H1 (cell line): ENCODE data around the gene CACNA1C. TPM values are rescaled to one million over a fixed set of nuclear protein-coding genes. Genes with fewer than 3 reads are reported as not detected.

Experiments
- CTCF ChIA-PET: fragments of 300-600 bp; sonication (Branson Sonifier 250); formaldehyde crosslinking; loops from one replicate; lab custom pipeline; 2021; ENCODE audit not compliant: partially characterized antibody; lab: Charles Lee
- POLR2A ChIA-PET: fragments of 300-600 bp; sonication (Branson Sonifier 250); formaldehyde crosslinking; loops from one replicate; lab custom pipeline; 2021; ENCODE audit warnings: inconsistent platforms; ENCODE audit not compliant: partially characterized antibody; lab: Charles Lee
- DNase-seq, 2 experiments: peaks; one replicate each; pipeline versions ENCODE4 v3.0.0 to v3.0.0-alpha.2; 2010 to 2022; ENCODE audit warnings: low spot score in 2 of 2, low read depth in 1 of 2, mixed read lengths in 1 of 2
- FAIRE-seq: peaks from 2 replicates; lab custom pipeline; 2011; peaks lifted over from hg19 to GRCh38; lab: Jason Lieb, UNC
- H2AFZ ChIP-seq: 2 replicates; pipeline ENCODE4 v1.8.1; 2012; ENCODE audit warnings: low read length, inconsistent platforms
- H2AK5ac ChIP-seq: 2 replicates; pipeline ENCODE4 v1.6.1; 2013; ENCODE audit warnings: low read depth, low read length
- H2BK120ac ChIP-seq: replicated peaks from 2 replicates; pipeline ENCODE3; 2013; ENCODE audit warnings: low read depth, low read length, inconsistent platforms
- H2BK12ac ChIP-seq: 2 replicates; pipeline ENCODE4 v1.6.1; 2013; ENCODE audit warnings: low read depth, low read length
- H2BK15ac ChIP-seq: 2 replicates; pipeline ENCODE4 v1.6.1; 2013; ENCODE audit warnings: low read length
- H2BK20ac ChIP-seq: 2 replicates; pipeline ENCODE4 v1.6.1; 2013; ENCODE audit warnings: low read length
- H2BK5ac ChIP-seq: 2 replicates; pipeline ENCODE4 v1.6.1; 2013; ENCODE audit warnings: low read depth, low read length
- H3K14ac ChIP-seq: 2 replicates; pipeline ENCODE4 v1.6.1; 2013; ENCODE audit warnings: inconsistent platforms; ENCODE audit not compliant: insufficient read length
- H3K18ac ChIP-seq: 2 replicates; pipeline ENCODE4 v1.6.1; 2013; ENCODE audit warnings: low read length; ENCODE audit errors: extremely low read depth
- H3K23ac ChIP-seq: 2 replicates; pipeline ENCODE4 v1.6.1; 2013; ENCODE audit warnings: inconsistent platforms; ENCODE audit not compliant: insufficient read length
- H3K23me2 ChIP-seq: 2 replicates; pipeline ENCODE4 v1.6.1; 2013; ENCODE audit warnings: low read depth, low read length
- H3K27ac ChIP-seq: 2 replicates; pipeline ENCODE4 v1.6.1; 2011; ENCODE audit warnings: low read depth, low read length, inconsistent platforms
- H3K27me3 ChIP-seq, 4 experiments: replicated peaks in 1 of 4; 1 replicate in 1 of 4; 2 replicates in 3 of 4; pipeline versions ENCODE4 v1.6.1 to v1.8.1; 2011 to 2013; ENCODE audit warnings: low read length in 3 of 4, mild to moderate bottlenecking in 3 of 4, inconsistent platforms in 2 of 4, mixed read lengths in 2 of 4, moderate library complexity in 1 of 4; ENCODE audit not compliant: control insufficient read depth in 3 of 4, insufficient read depth in 3 of 4; ENCODE audit errors: extremely low read depth in 1 of 4
- H3K36me3 ChIP-seq, 4 experiments: 2 replicates each; pipeline versions ENCODE4 v1.6.1 to v1.8.1; 2011 to 2013; ENCODE audit warnings: mild to moderate bottlenecking in 4 of 4, low read length in 3 of 4, moderate library complexity in 2 of 4, control low read depth in 1 of 4, inconsistent platforms in 1 of 4; ENCODE audit not compliant: insufficient read depth in 4 of 4, control insufficient read depth in 2 of 4
- H3K4ac ChIP-seq: replicated peaks from 2 replicates; pipeline ENCODE3; 2013; ENCODE audit warnings: low read length, low read depth, mixed read lengths, inconsistent platforms; ENCODE audit not compliant: insufficient read length
- H3K4me1 ChIP-seq, 4 experiments: replicated peaks in 1 of 4; 1 replicate in 1 of 4; 2 replicates in 3 of 4; pipeline versions ENCODE4 v1.6.1 to v1.8.1; 2011 to 2013; ENCODE audit warnings: low read length in 3 of 4, inconsistent platforms in 2 of 4, mixed read lengths in 1 of 4; ENCODE audit not compliant: insufficient read depth in 4 of 4, control insufficient read depth in 3 of 4
- H3K4me2 ChIP-seq, 2 experiments: 2 replicates each; pipeline versions ENCODE4 v1.6.1 to v1.8.1; 2011 to 2013; ENCODE audit warnings: low read depth in 2 of 2, low read length in 2 of 2, control low read depth in 1 of 2, inconsistent platforms in 1 of 2, mild to moderate bottlenecking in 1 of 2; ENCODE audit not compliant: insufficient read depth in 1 of 2
- H3K4me3 ChIP-seq, 4 experiments: fragments of 200-600, 300-600 bp in 1 of 4; sonication (generic), shearing (Covaris generic), sonication (Bioruptor Twin) in 1 of 4; 2 replicates each; pipeline versions ENCODE4 v1.5.1 to v1.8.1; 2011 to 2016; ENCODE audit warnings: low read length in 4 of 4, low read depth in 3 of 4, control low read depth in 2 of 4, inconsistent platforms in 2 of 4, mild to moderate bottlenecking in 2 of 4, mixed read lengths in 1 of 4, moderate library complexity in 1 of 4; ENCODE audit not compliant: insufficient read depth in 2 of 4; ENCODE audit errors: extremely low read depth in 1 of 4
- H3K56ac ChIP-seq: replicated peaks from 2 replicates; pipeline ENCODE3; 2013; ENCODE audit warnings: low read depth, mild to moderate bottlenecking, mixed read lengths, low read length, inconsistent platforms; ENCODE audit not compliant: insufficient read length
- H3K79me1 ChIP-seq: 2 replicates; pipeline ENCODE4 v1.6.1; 2013; ENCODE audit warnings: low read depth, low read length, control low read depth
- H3K79me2 ChIP-seq, 2 experiments: 2 replicates each; pipeline versions ENCODE4 v1.6.1 to v1.8.1; 2012 to 2013; ENCODE audit warnings: low read length in 2 of 2, mild to moderate bottlenecking in 2 of 2, inconsistent platforms in 1 of 2; ENCODE audit not compliant: insufficient read depth in 2 of 2, control insufficient read depth in 1 of 2
- H3K9ac ChIP-seq, 4 experiments: replicated peaks in 1 of 4; 1 replicate in 1 of 4; 2 replicates in 3 of 4; pipeline versions ENCODE4 v1.6.1 to v1.8.1; 2011 to 2013; ENCODE audit warnings: low read depth in 3 of 4, low read length in 3 of 4, control low read depth in 2 of 4, mild to moderate bottlenecking in 2 of 4, moderate library complexity in 2 of 4, inconsistent platforms in 1 of 4; ENCODE audit errors: extremely low read depth in 1 of 4
- H3K9me3 ChIP-seq, 2 experiments: 2 replicates each; pipeline versions ENCODE4 v1.6.1 to v1.8.1; 2012 to 2013; ENCODE audit warnings: mild to moderate bottlenecking in 2 of 2, moderate library complexity in 2 of 2, control low read depth in 1 of 2, inconsistent platforms in 1 of 2, low read depth in 1 of 2, low read length in 1 of 2, mixed read lengths in 1 of 2; ENCODE audit not compliant: insufficient read depth in 2 of 2
- H4K20me1 ChIP-seq, 2 experiments: replicated peaks in 1 of 2; 2 replicates each; pipeline versions ENCODE3 to v1.8.1; 2011 to 2013; ENCODE audit warnings: inconsistent platforms in 2 of 2, low read length in 2 of 2, mild to moderate bottlenecking in 1 of 2; ENCODE audit not compliant: insufficient read depth in 2 of 2, control insufficient read depth in 1 of 2
- H4K5ac ChIP-seq: 2 replicates; pipeline ENCODE4 v1.6.1; 2013; ENCODE audit warnings: low read length, low read depth, mixed read lengths, inconsistent platforms; ENCODE audit not compliant: insufficient read length
- H4K8ac ChIP-seq: 2 replicates; pipeline ENCODE4 v1.8.0; 2013; ENCODE audit warnings: mild to moderate bottlenecking, moderate library complexity, low read length, inconsistent platforms; ENCODE audit not compliant: insufficient read depth; ENCODE audit errors: extremely low read depth
- H4K91ac ChIP-seq: replicated peaks from 2 replicates; pipeline ENCODE3; 2013; ENCODE audit warnings: low read length, mixed read lengths, inconsistent platforms; ENCODE audit not compliant: insufficient read length
- BACH1 ChIP-seq: IDR thresholded peaks from 2 replicates; pipeline ENCODE4 v1.6.1; 2012; ENCODE audit warnings: low read length, improper control_type of control experiment
- CBX8 ChIP-seq: fragments of 300-800, 300-1000 bp; sonication (generic); IDR thresholded peaks from 2 replicates; pipeline ENCODE4 v1.7.1; 2016; ENCODE audit warnings: low read depth, low read length, borderline replicate concordance
- CREB1 ChIP-seq: IDR thresholded peaks from 2 replicates; pipeline ENCODE4 v1.6.1; 2012; ENCODE audit warnings: inconsistent platforms
- EP300 ChIP-seq, 2 experiments: IDR thresholded peaks; 1 replicate in 1 of 2; 2 replicates in 1 of 2; pipeline ENCODE4 v1.6.1; 2011 to 2012; ENCODE audit warnings: low read depth in 2 of 2, low read length in 2 of 2, mild to moderate bottlenecking in 2 of 2, borderline replicate concordance in 1 of 2, inconsistent platforms in 1 of 2, moderate library complexity in 1 of 2
- KDM4A ChIP-seq: IDR thresholded peaks from one replicate; pipeline ENCODE4 v1.7.1; 2012; ENCODE audit warnings: low read depth, mild to moderate bottlenecking, moderate library complexity, low read length, inconsistent platforms; ENCODE audit not compliant: severe bottlenecking
- NRF1 ChIP-seq: IDR thresholded peaks from 2 replicates; pipeline ENCODE4 v1.6.1; 2011; ENCODE audit warnings: mild to moderate bottlenecking, low read depth, low read length, improper control_type of control experiment
- RBBP5 ChIP-seq: IDR thresholded peaks from 2 replicates; pipeline ENCODE4 v1.7.1; 2012; ENCODE audit warnings: low read depth, mild to moderate bottlenecking, inconsistent platforms, low read length, moderate library complexity, borderline replicate concordance
- SIN3A ChIP-seq, 2 experiments: IDR thresholded peaks in 1 of 2; conservative IDR thresholded peaks in 1 of 2; 2 replicates each; pipeline ENCODE4 v1.6.1; 2011 to 2012; ENCODE audit warnings: low read length in 2 of 2, improper control_type of control experiment in 1 of 2, low read depth in 1 of 2, mild to moderate bottlenecking in 1 of 2
- SUZ12 ChIP-seq: fragments of 200-600 bp; sonication (generic); IDR thresholded peaks from 2 replicates; pipeline ENCODE4 v1.6.1; 2012; ENCODE audit warnings: mild to moderate bottlenecking, inconsistent platforms, low read length, moderate library complexity, mixed read lengths
- TEAD4 ChIP-seq: IDR thresholded peaks from 2 replicates; pipeline ENCODE4 v1.6.1; 2012; ENCODE audit warnings: low read depth, low read length, inconsistent platforms, mixed read lengths
- YY1 ChIP-seq: IDR thresholded peaks from 2 replicates; pipeline ENCODE4 v1.6.1; 2011; ENCODE audit warnings: low read depth, mild to moderate bottlenecking, low read length
- ZNF274 ChIP-seq: IDR thresholded peaks from 2 replicates; pipeline ENCODE4 v1.7.0; 2012; ENCODE audit warnings: low read length, borderline replicate concordance; ENCODE audit errors: extremely low read depth
- WGBS, 2 experiments: shearing (Covaris generic) in 1 of 2; methylation state at CpG; one replicate each; pipeline versions ENCODE4 v1.1.6 to v1.1.7; 2013 to 2015; ENCODE audit warnings: low lambda C conversion rate in 2 of 2, mixed read lengths in 2 of 2, inconsistent platforms in 1 of 2, low coverage in 1 of 2, missing lambda C conversion rate in 1 of 2; ENCODE audit not compliant: insufficient replicate concordance in 2 of 2, insufficient coverage in 1 of 2, insufficient read length in 1 of 2; ENCODE audit errors: extremely low coverage in 1 of 2, missing lambda C conversion rate in 1 of 2; 5-methylcytosine and 5-hydroxymethylcytosine counted together
- polyA plus RNA-seq, 7 experiments: library from polyadenylated mRNA; depleted of rRNA in 3 of 7; stranded (reverse) in 5 of 7; unstranded in 2 of 7; fragments of >200 nt in 5 of 7; fragments of 200-250 nt in 2 of 7; gene quantifications; 1 replicate in 5 of 7; 2 replicates in 1 of 7; 4 replicates in 1 of 7; pipeline versions ENCODE4 v1.2.1 to v1.2.3, GENCODE V29; 2011 to 2013; ENCODE audit warnings: missing spikeins in 2 of 7, mixed read lengths in 2 of 7
- total RNA-seq: library from RNA; stranded (reverse); fragmentation: NEBNext Ultra II Directional; extraction: Animal tissue kit (Norgen Biotek cat#: 25700); gene quantifications from 2 replicates; pipeline ENCODE4 v1.2.1, GENCODE V29; 2021

The CACNA1C gene
- total and polyA plus RNA-seq, 2 of the 8 experiments (the other 6 are each of a cell fraction or from before 2014, with no cell fraction given) = 1.3 TPM

- Histone ChIP-seq H2BK15ac (no peak overlapping the region), H4K5ac (no peak overlapping the region), H4K8ac (no peak overlapping the region), H3K9me3 (no peaks in the 10 kb centered on the region), H3K79me1 (no peaks in the 10 kb centered on the region), H3K4me3 (no peak overlapping the region), H3K56ac (no peak overlapping the region), H3K4me1 (peaks cover 0 to 4% (median 0%) of the 10 kb centered on the region in 4 experiments; a peak in 1 of 7 replicates), H3K4ac (no peak overlapping the region), H3K27me3 (no peaks in the 10 kb centered on the region), H3K79me2 (no peaks in the 10 kb centered on the region), H2AK5ac (no peak overlapping the region), H2AFZ (no peak overlapping the region), H2BK12ac (no peak overlapping the region), H2BK5ac (no peak overlapping the region), H3K36me3 (no peaks in the 10 kb centered on the region), H3K4me2 (no peak overlapping the region), H3K9ac (no peak overlapping the region), H3K23me2 (no peaks in the 10 kb centered on the region), H3K27ac (no peak overlapping the region), H4K91ac (no peak overlapping the region), H3K23ac (no peak overlapping the region), H2BK20ac (no peak overlapping the region), H3K18ac (no peak overlapping the region), H4K20me1 (no peaks in the 10 kb centered on the region), H2BK120ac (no peak overlapping the region), H3K14ac (no peak overlapping the region)
- 88% methylated on average over 1 of the region's 1 CpG; no CpG with 5 or more reads in 1 of the 2 experiments for WGBS, 2 experiments
- ChIA-PET CTCF (interaction anchor here (0.9 kb wide), 1 partner anchor 9 kb away, joined by 3 read pairs; no protein-coding TSS in a partner anchor), POLR2A (interaction anchor here (1.2 kb wide), 1 partner anchor 9 kb away, joined by 5 read pairs; no protein-coding TSS in a partner anchor)
- DNase-seq (no peak), FAIRE-seq (no peak)
- TF ChIP-seq CBX8 = no peak
- no peak for TF ChIP-seq YY1
- no peak for TF ChIP-seq ZNF274
- TF ChIP-seq RBBP5 = no peak
- TF ChIP-seq TEAD4 = no peak
- TF ChIP-seq BACH1 = no peak
- no peak for TF ChIP-seq SIN3A (conservative IDR thresholded peaks at IDR 0.05 in 1 of 2, IDR thresholded peaks at IDR 0.05 in 1 of 2; ENCODE audit: low read depth in 1 of 2, low read length in 2 of 2)
- TF ChIP-seq SUZ12 = no peak
- TF ChIP-seq EP300 (IDR thresholded peaks at IDR 0.05; ENCODE audit: borderline replicate concordance in 1 of 2, low read depth in 2 of 2, low read length in 2 of 2) = no peak
- no peak for TF ChIP-seq KDM4A
- TF ChIP-seq NRF1 = no peak
- TF ChIP-seq CREB1 = no peak
Observed at GRCh38 chr12:2144951-2145350, 92.2 kb downstream of the CACNA1C start.
